IPS-18a (cell line): Measurements from ENCODE around the gene FREY1.

Experiments
- H3K27ac ChIP-seq: one replicate; pipeline ENCODE4 v1.5.1; 2013; ENCODE audit warnings: low read length
- H3K27me3 ChIP-seq: one replicate; pipeline ENCODE4 v1.6.1; 2013; ENCODE audit warnings: mild to moderate bottlenecking, low read length; ENCODE audit not compliant: control insufficient read depth, insufficient read depth
- H3K36me3 ChIP-seq: one replicate; pipeline ENCODE4 v1.6.1; 2013; ENCODE audit warnings: low read depth, low read length; ENCODE audit not compliant: control insufficient read depth
- H3K4me1 ChIP-seq: one replicate; pipeline ENCODE4 v1.6.1; 2013; ENCODE audit warnings: low read depth, low read length; ENCODE audit not compliant: control insufficient read depth
- H3K4me3 ChIP-seq: one replicate; pipeline ENCODE4 v1.5.1; 2013; ENCODE audit warnings: low read length
- H3K9ac ChIP-seq: one replicate; pipeline ENCODE4 v1.6.1; 2013; ENCODE audit warnings: mild to moderate bottlenecking, low read length, moderate library complexity
- H3K9me3 ChIP-seq: one replicate; pipeline ENCODE4 v1.6.1; 2013; ENCODE audit warnings: low read depth, low read length; ENCODE audit not compliant: control insufficient read depth

The FREY1 gene

GRCh38 chr11:45934580-45935318, 27.7 kb upstream of the FREY1 start:
- Histone ChIP-seq H3K9ac (no peak overlapping the region), H3K36me3 (peaks cover 29% of the 10 kb centered on the region), H3K4me1 (no peaks in the 10 kb centered on the region), H3K4me3 (no peak overlapping the region), H3K9me3 (no peaks in the 10 kb centered on the region), H3K27ac (no peak overlapping the region), H3K27me3 (no peaks in the 10 kb centered on the region)

- no peaks in the 10 kb centered on the region for H3K27me3 ChIP-seq
- H3K4me1 ChIP-seq, result no peaks in the 10 kb centered on the region
- no peak overlapping the region for H3K9ac ChIP-seq
- no peaks in the 10 kb centered on the region for H3K9me3 ChIP-seq
- peaks cover 29% of the 10 kb centered on the region for H3K36me3 ChIP-seq
- H3K27ac ChIP-seq, result no peak overlapping the region
- H3K4me3 ChIP-seq, result no peak overlapping the region
Measured at GRCh38 chr11:45933846-45934579, 26.9 kb upstream of the FREY1 start.

- Histone ChIP-seq H3K4me1 (no peaks in the 10 kb centered on the region), H3K27ac (no peak overlapping the region), H3K9me3 (no peaks in the 10 kb centered on the region), H3K9ac (no peak overlapping the region), H3K4me3 (no peak overlapping the region), H3K36me3 (peaks cover 35% of the 10 kb centered on the region), H3K27me3 (no peaks in the 10 kb centered on the region)
Measured at GRCh38 chr11:45933131-45933831, 26.2 kb upstream of the FREY1 start.

- Histone ChIP-seq H3K27ac (no peak overlapping the region), H3K4me1 (no peaks in the 10 kb centered on the region), H3K36me3 (peaks cover 46% of the 10 kb centered on the region), H3K4me3 (no peak overlapping the region), H3K9me3 (no peaks in the 10 kb centered on the region), H3K27me3 (no peaks in the 10 kb centered on the region), H3K9ac (no peak overlapping the region)
Measured at GRCh38 chr11:45932217-45932616, 25.1 kb upstream of the FREY1 start.

- H3K9ac ChIP-seq, result no peak overlapping the region
- H3K4me3 ChIP-seq, result no peak overlapping the region
- H3K4me1 ChIP-seq, result no peaks in the 10 kb centered on the region
- no peak overlapping the region for H3K27ac ChIP-seq
- H3K36me3 ChIP-seq, result peaks cover 46% of the 10 kb centered on the region
- no peaks in the 10 kb centered on the region for H3K27me3 ChIP-seq
- no peaks in the 10 kb centered on the region for H3K9me3 ChIP-seq
Measured at GRCh38 chr11:45931739-45932138, 24.7 kb upstream of the FREY1 start.

GRCh38 chr11:45930951-45931570, 24.0 kb upstream of the FREY1 start:
- no peaks in the 10 kb centered on the region for H3K9me3 ChIP-seq
- no peaks in the 10 kb centered on the region for H3K27me3 ChIP-seq
- no peak overlapping the region for H3K4me3 ChIP-seq
- H3K27ac ChIP-seq, result no peak overlapping the region
- peaks cover 46% of the 10 kb centered on the region for H3K36me3 ChIP-seq
- no peak overlapping the region for H3K9ac ChIP-seq
- H3K4me1 ChIP-seq, result no peaks in the 10 kb centered on the region

GRCh38 chr11:45930031-45930794, 23.1 kb upstream of the FREY1 start:
- H3K27ac ChIP-seq, result no peak overlapping the region
- H3K9me3 ChIP-seq, result no peaks in the 10 kb centered on the region
- no peak overlapping the region for H3K4me3 ChIP-seq
- no peak overlapping the region for H3K9ac ChIP-seq
- no peaks in the 10 kb centered on the region for H3K27me3 ChIP-seq
- H3K4me1 ChIP-seq, result no peaks in the 10 kb centered on the region
- peaks cover 38% of the 10 kb centered on the region for H3K36me3 ChIP-seq

GRCh38 chr11:45929486-45930030, 22.5 kb upstream of the FREY1 start:
- H3K9me3 ChIP-seq, result no peaks in the 10 kb centered on the region
- H3K9ac ChIP-seq, result no peak overlapping the region
- H3K27ac ChIP-seq, result no peak overlapping the region
- peaks cover 36% of the 10 kb centered on the region for H3K36me3 ChIP-seq
- H3K4me1 ChIP-seq, result no peaks in the 10 kb centered on the region
- H3K27me3 ChIP-seq, result no peaks in the 10 kb centered on the region
- no peak overlapping the region for H3K4me3 ChIP-seq

GRCh38 chr11:45928535-45929215, 21.6 kb upstream of the FREY1 start:
- Histone ChIP-seq H3K27me3 (no peaks in the 10 kb centered on the region), H3K9ac (no peak overlapping the region), H3K27ac (no peak overlapping the region), H3K4me3 (no peak overlapping the region), H3K36me3 (peaks cover 31% of the 10 kb centered on the region), H3K9me3 (no peaks in the 10 kb centered on the region), H3K4me1 (no peaks in the 10 kb centered on the region)

GRCh38 chr11:45927684-45928413, 20.8 kb upstream of the FREY1 start:
- Histone ChIP-seq H3K4me3 (no peak overlapping the region), H3K9ac (no peak overlapping the region), H3K36me3 (peaks cover 23% of the 10 kb centered on the region), H3K9me3 (no peaks in the 10 kb centered on the region), H3K4me1 (no peaks in the 10 kb centered on the region), H3K27ac (no peak overlapping the region), H3K27me3 (peaks cover 5% of the 10 kb centered on the region)
